HepG2 (cell line): ENCODE results near the gene DPPA4. TPM values are rescaled to one million over a fixed set of nuclear protein-coding genes. Genes with fewer than 3 reads are reported as not detected.

Experiments used
- ATAC-seq: fragments of 200-7000 bp; cut with Tn5 transposase; 3 replicates; pipeline ENCODE4 v1.9.1; 2020; ENCODE audit warnings: mild to moderate bottlenecking, moderate library complexity
- BruUV-seq: library from RNA; stranded (reverse); fragments of 400-500 nt; replicated peaks from 2 replicates; lab custom pipeline; 2021; lab: Mats Ljungman, UMichigan
- CTCF ChIA-PET: fragments of 300-600 bp; formaldehyde crosslinking; extraction: SDS; loops from one replicate; lab custom pipeline; 2021; ENCODE audit warnings: low total read pairs, inconsistent platforms, low intra/inter-chr PET ratio; lab: Yijun Ruan, JAX
- POLR2A ChIA-PET: fragments of 350-600 bp; sonication (Branson Sonifier 250); formaldehyde crosslinking; loops from one replicate; lab custom pipeline; 2020; ENCODE audit warnings: antibody characterized with exemption, inconsistent platforms; lab: Yijun Ruan, JAX
- DNase-seq: peaks from one replicate; pipeline ENCODE4 v3.0.0-alpha.2; 2015; ENCODE audit warnings: low spot score
- FAIRE-seq: peaks from 3 replicates; lab custom pipeline; 2011; peaks lifted over from hg19 to GRCh38; lab: Jason Lieb, UNC
- H2AFZ ChIP-seq: one replicate; pipeline ENCODE4 v1.6.1; 2011; ENCODE audit warnings: low read length, inconsistent platforms
- H3K27ac ChIP-seq: fragments of 300-600 bp; 3 replicates; pipeline ENCODE4 v1.8.0; 2011; ENCODE audit warnings: mixed run types, mild to moderate bottlenecking, mixed read lengths, low read length, inconsistent platforms; ENCODE audit not compliant: insufficient read depth; ENCODE audit errors: extremely low read length
- H3K27me3 ChIP-seq, 2 experiments: fragments of 200-600 bp in 1 of 2; 2 replicates in 1 of 2; 3 replicates in 1 of 2; pipeline versions ENCODE4 v1.6.0 to v1.8.0; 2011; ENCODE audit warnings: low read length in 2 of 2, mild to moderate bottlenecking in 2 of 2, moderate library complexity in 2 of 2, inconsistent platforms in 1 of 2; ENCODE audit not compliant: insufficient read depth in 2 of 2, control insufficient read depth in 1 of 2
- H3K36me3 ChIP-seq, 2 experiments: fragments of 200-600 bp in 1 of 2; replicated peaks in 1 of 2; 2 replicates in 1 of 2; 3 replicates in 1 of 2; pipeline versions ENCODE4 v1.5.1 to v1.8.0; 2011; ENCODE audit warnings: low read length in 2 of 2, inconsistent platforms in 1 of 2; ENCODE audit not compliant: insufficient read depth in 2 of 2, control insufficient read depth in 1 of 2
- H3K4me1 ChIP-seq: 2 replicates; pipeline ENCODE4 v1.5.1; 2012; ENCODE audit warnings: low read length, inconsistent platforms; ENCODE audit not compliant: insufficient read depth
- H3K4me2 ChIP-seq: 2 replicates; pipeline ENCODE4 v1.6.0; 2011; ENCODE audit warnings: low read depth, low read length, inconsistent platforms
- H3K4me3 ChIP-seq, 3 experiments: fragments of 200-600 bp in 1 of 3; sonication (generic), shearing (Covaris generic) in 1 of 3; replicated peaks in 1 of 3; 2 replicates each; pipeline ENCODE4 v1.5.1; 2011 to 2016; ENCODE audit warnings: low read length in 3 of 3, inconsistent platforms in 2 of 3, low read depth in 2 of 3, mild to moderate bottlenecking in 2 of 3, control low read depth in 1 of 3, mixed read lengths in 1 of 3; ENCODE audit not compliant: insufficient read depth in 1 of 3
- H3K79me2 ChIP-seq: one replicate; pipeline ENCODE4 v1.6.1; 2011; ENCODE audit warnings: low read length, inconsistent platforms; ENCODE audit not compliant: insufficient read depth
- H3K9ac ChIP-seq: 2 replicates; pipeline ENCODE4 v1.6.0; 2011; ENCODE audit warnings: mild to moderate bottlenecking, low read depth, low read length, inconsistent platforms; ENCODE audit not compliant: insufficient read depth
- H3K9me3 ChIP-seq: 2 replicates; pipeline ENCODE4 v1.5.1; 2012; ENCODE audit warnings: mild to moderate bottlenecking, low read length
- H4K20me1 ChIP-seq: 2 replicates; pipeline ENCODE4 v1.6.0; 2011; ENCODE audit warnings: inconsistent platforms, mild to moderate bottlenecking, low read length, moderate library complexity; ENCODE audit not compliant: insufficient read depth
- NPAS2 ChIP-seq: sonication (generic); formaldehyde crosslinking; IDR thresholded peaks from 2 replicates; pipeline ENCODE4 v1.8.0; 2022; ENCODE audit warnings: mild to moderate bottlenecking, missing genetic modification reagents, borderline replicate concordance
- SOX6 ChIP-seq, 2 experiments: fragments of 450-650 bp in 1 of 2; sonication (generic) in 1 of 2; formaldehyde crosslinking in 1 of 2; IDR thresholded peaks; 2 replicates each; pipeline versions ENCODE4 v1.4.0 to v1.6.1; 2017 to 2020; ENCODE audit warnings: antibody characterized with exemption in 1 of 2, mild to moderate bottlenecking in 1 of 2, missing genetic modification reagents in 1 of 2
- ZBTB49 ChIP-seq: sonication (generic); formaldehyde crosslinking; IDR thresholded peaks from 2 replicates; pipeline ENCODE4 v1.4.0; 2020; ENCODE audit warnings: missing genetic modification reagents, borderline replicate concordance
- ZMYM3 ChIP-seq: sonication (generic); formaldehyde crosslinking; IDR thresholded peaks from 2 replicates; pipeline ENCODE4 v1.5.1; 2020; ENCODE audit warnings: mild to moderate bottlenecking, missing genetic modification reagents
- ZNF33B ChIP-seq: sonication (generic); formaldehyde crosslinking; IDR thresholded peaks from 2 replicates; pipeline ENCODE4 v1.5.1; 2020; ENCODE audit warnings: mild to moderate bottlenecking, missing genetic modification reagents
- ZNF772 ChIP-seq: sonication (generic); formaldehyde crosslinking; IDR thresholded peaks from 2 replicates; pipeline ENCODE4 v1.5.0; 2020; ENCODE audit warnings: mild to moderate bottlenecking, missing genetic modification reagents
- WGBS: methylation state at CpG from one replicate; pipeline ENCODE4 v1.1.6; 2017; ENCODE audit warnings: low lambda C conversion rate; 5-methylcytosine and 5-hydroxymethylcytosine counted together
- in situ Hi-C: cut with HindIII; loops from 2 replicates; pipeline ENCODE4 v1.10.0; 2017; ENCODE audit warnings: low pct_unique_long_range_greater_than_20kb; ENCODE audit not compliant: extremely low pct_ligation_motif_present
- intact Hi-C: fragments of 100-400 bp; cut with micrococcal nuclease; formaldehyde crosslinking; loops from one replicate; pipeline ENCODE4 v1.10.0; 2022; ENCODE audit not compliant: unreplicated experiment
- polyA plus RNA-seq, 8 experiments: library from polyadenylated mRNA; depleted of rRNA in 3 of 8; stranded (reverse) in 7 of 8; unstranded in 1 of 8; fragments of >200 nt; fragmentation: Illumina TruSeq in 4 of 8; extraction: Trizol in 4 of 8; gene quantifications; 2 replicates each; pipeline versions ENCODE4 v1.2.1 to v1.2.3, GENCODE V29; 2011 to 2016; ENCODE audit warnings: low read depth in 4 of 8, missing spikeins in 1 of 8, mixed read lengths in 1 of 8; ENCODE audit not compliant: insufficient read depth in 1 of 8
- total RNA-seq, 5 experiments: library from RNA; depleted of rRNA; stranded (reverse); fragments of >200 nt; fragmentation: Illumina TruSeq; extraction: Trizol; gene quantifications; 2 replicates each; pipeline ENCODE4 v1.2.3, GENCODE V29; 2016; ENCODE audit warnings: low read depth in 1 of 5
- TF ChIP-seq, protein P1 (sequence below): sonication (generic); formaldehyde crosslinking; IDR thresholded peaks from 2 replicates; pipeline ENCODE4 v1.4.0; 2020; ENCODE audit warnings: missing genetic modification reagents
- TF ChIP-seq, protein P2 (sequence below): sonication (generic); formaldehyde crosslinking; IDR thresholded peaks from 2 replicates; pipeline ENCODE4 v1.4.0; 2020; ENCODE audit warnings: missing genetic modification reagents

The DPPA4 gene
- total and polyA plus RNA-seq, 2 of the 13 experiments (the other 11 are each of a cell fraction or from before 2014, with no cell fraction given) = not detected

DNA sequence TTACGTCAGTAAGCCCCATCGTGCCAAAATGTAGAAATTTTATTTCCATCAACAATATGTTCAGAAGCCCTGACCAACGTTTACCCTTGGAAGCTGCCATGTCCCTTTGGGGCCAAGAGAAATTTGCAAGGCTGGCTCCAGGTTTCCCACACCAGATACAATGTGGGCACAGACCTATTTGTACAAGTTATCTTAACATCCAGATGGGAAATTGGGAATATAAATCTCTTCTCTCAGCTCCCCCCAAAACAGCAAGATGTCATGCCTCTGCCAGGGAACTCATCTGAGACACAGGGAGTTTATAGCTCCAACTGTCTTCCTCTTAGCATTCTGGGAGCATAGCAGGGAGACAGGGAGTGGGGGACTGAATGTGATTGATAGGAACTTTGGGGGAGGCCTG, 11.7 kb downstream of the DPPA4 start (continued):
- TF ChIP-seq ZNF772 (CRISPR knock-in tag) (no peak), ZMYM3 (CRISPR knock-in tag) (no peak)

DNA sequence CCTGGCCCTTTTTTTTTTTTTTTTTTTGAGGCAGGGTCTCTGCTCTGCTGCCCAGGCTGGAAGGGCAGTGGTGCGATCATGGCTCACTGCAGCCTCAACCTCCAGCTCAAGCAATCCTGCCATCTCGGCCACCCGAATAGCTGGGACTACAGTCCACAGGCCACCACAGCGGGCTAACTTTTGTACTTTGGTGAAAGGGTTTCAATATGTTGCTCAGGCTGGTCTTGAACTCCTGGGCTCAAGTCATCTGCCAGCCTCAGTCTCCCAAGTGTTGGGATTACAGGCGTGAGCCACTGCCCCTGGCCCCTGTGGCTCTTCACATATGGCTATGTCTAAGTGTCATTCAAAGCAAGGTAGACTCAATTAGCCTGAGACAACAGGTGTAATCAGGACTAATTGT, 12.2 kb downstream of the DPPA4 start:
- Histone ChIP-seq H3K36me3 (no peaks in the 10 kb centered on the region), H3K9ac (no peak overlapping the region), H3K4me1 (no peaks in the 10 kb centered on the region), H4K20me1 (no peaks in the 10 kb centered on the region), H3K27ac (no peak overlapping the region), H2AFZ (no peak overlapping the region), H3K9me3 (no peaks in the 10 kb centered on the region), H3K27me3 (no peaks in the 10 kb centered on the region; a peak in 1 of 5 replicates), H3K4me2 (no peak overlapping the region), H3K79me2 (no peaks in the 10 kb centered on the region), H3K4me3 (no peak overlapping the region)
- no peak for TF ChIP-seq ZNF33B
- no peak for TF ChIP-seq SOX6 (IDR thresholded peaks at IDR 0.05)
- no peak for TF ChIP-seq SOX6 (CRISPR knock-in tag; IDR thresholded peaks at IDR 0.05)
- no peak for TF ChIP-seq ZBTB49 (CRISPR knock-in tag)
- TF ChIP-seq, protein P1, sequence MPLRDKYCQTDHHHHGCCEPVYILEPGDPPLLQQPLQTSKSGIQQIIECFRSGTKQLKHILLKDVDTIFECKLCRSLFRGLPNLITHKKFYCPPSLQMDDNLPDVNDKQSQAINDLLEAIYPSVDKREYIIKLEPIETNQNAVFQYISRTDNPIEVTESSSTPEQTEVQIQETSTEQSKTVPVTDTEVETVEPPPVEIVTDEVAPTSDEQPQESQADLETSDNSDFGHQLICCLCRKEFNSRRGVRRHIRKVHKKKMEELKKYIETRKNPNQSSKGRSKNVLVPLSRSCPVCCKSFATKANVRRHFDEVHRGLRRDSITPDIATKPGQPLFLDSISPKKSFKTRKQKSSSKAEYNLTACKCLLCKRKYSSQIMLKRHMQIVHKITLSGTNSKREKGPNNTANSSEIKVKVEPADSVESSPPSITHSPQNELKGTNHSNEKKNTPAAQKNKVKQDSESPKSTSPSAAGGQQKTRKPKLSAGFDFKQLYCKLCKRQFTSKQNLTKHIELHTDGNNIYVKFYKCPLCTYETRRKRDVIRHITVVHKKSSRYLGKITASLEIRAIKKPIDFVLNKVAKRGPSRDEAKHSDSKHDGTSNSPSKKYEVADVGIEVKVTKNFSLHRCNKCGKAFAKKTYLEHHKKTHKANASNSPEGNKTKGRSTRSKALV = no peak
- no peak for TF ChIP-seq NPAS2 (CRISPR knock-in tag)
- TF ChIP-seq, protein P2, sequence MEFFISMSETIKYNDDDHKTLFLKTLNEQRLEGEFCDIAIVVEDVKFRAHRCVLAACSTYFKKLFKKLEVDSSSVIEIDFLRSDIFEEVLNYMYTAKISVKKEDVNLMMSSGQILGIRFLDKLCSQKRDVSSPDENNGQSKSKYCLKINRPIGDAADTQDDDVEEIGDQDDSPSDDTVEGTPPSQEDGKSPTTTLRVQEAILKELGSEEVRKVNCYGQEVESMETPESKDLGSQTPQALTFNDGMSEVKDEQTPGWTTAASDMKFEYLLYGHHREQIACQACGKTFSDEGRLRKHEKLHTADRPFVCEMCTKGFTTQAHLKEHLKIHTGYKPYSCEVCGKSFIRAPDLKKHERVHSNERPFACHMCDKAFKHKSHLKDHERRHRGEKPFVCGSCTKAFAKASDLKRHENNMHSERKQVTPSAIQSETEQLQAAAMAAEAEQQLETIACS = no peak
- no peak for DNase-seq
- 7% methylated on average over 3 of the region's 5 CpGs for WGBS
- no peak for FAIRE-seq
- ChIA-PET CTCF (no interaction called here), POLR2A (no interaction called here)
- no peak for ATAC-seq
- in situ Hi-C loops = no loop called here
- no TSS peak for BruUV-seq
- intact Hi-C loops = no loop called here
